ENCODE results near the gene KCNJ15. TPM values are rescaled to one million over a fixed set of nuclear protein-coding genes. Genes with fewer than 3 reads are reported as not detected.

KCNJ15 gene
- polyA plus RNA-seq, 1 donor from 2014 or later, result not detected

- H3K4me3 ChIP-seq (ENCODE audit: low read length), result no peak overlapping the region
- H3K36me3 ChIP-seq (ENCODE audit: insufficient read depth, low read length), result no peaks in the 10 kb centered on the region
- no peaks in the 10 kb centered on the region for H3K9me2 ChIP-seq (ENCODE audit: insufficient read depth, low read length)
- no peaks in the 10 kb centered on the region for H4K20me1 ChIP-seq (ENCODE audit: insufficient read depth)
- H2AFZ ChIP-seq (ENCODE audit: low read depth, low read length), result no peak overlapping the region
- TF ChIP-seq MXI1 (conservative IDR thresholded peaks at IDR 0.05; ENCODE audit: poor library complexity, severe bottlenecking) (no peak), POLR2AphosphoS5 (IDR thresholded peaks at IDR 0.05) (no peak), EZH2 (IDR thresholded peaks at IDR 0.05; ENCODE audit: borderline replicate concordance, insufficient read depth, low read length, poor library complexity, severe bottlenecking) (no peak), REST (IDR thresholded peaks at IDR 0.05; ENCODE audit: borderline replicate concordance) (no peak), CTCF (IDR thresholded peaks at IDR 0.05; ENCODE audit: poor library complexity, severe bottlenecking) (no peak), TAF1 (IDR thresholded peaks at IDR 0.05; ENCODE audit: low read depth) (no peak), RAD21 (conservative IDR thresholded peaks at IDR 0.05) (no peak), SMC3 (conservative IDR thresholded peaks at IDR 0.05; ENCODE audit: poor library complexity) (no peak), EP300 (conservative IDR thresholded peaks at IDR 0.05; ENCODE audit: poor library complexity, severe bottlenecking) (no peak)
- H3K9ac ChIP-seq (ENCODE audit: low read length), result no peak overlapping the region
- H3K9me3 ChIP-seq (ENCODE audit: low read length), result peaks cover 13% of the 10 kb centered on the region
- no peaks in the 10 kb centered on the region for H3K27me3 ChIP-seq (ENCODE audit: insufficient read depth, low read depth, low read length)
- no peak overlapping the region for H3K27ac ChIP-seq (ENCODE audit: low read length)
- no peak overlapping the region for H3K4me2 ChIP-seq (ENCODE audit: low read length)
- H3F3A ChIP-seq (ENCODE audit: insufficient read depth, low read length, poor library complexity, severe bottlenecking), result no peaks in the 10 kb centered on the region
- H3K79me2 ChIP-seq (replicated peaks; ENCODE audit: insufficient read depth, low read length), result no peaks in the 10 kb centered on the region
Observed at GRCh38 chr21:38227401-38227800, 29.4 kb upstream of the KCNJ15 start.

GRCh38 chr21:38228115-38228514 is 28.7 kb upstream of the KCNJ15 start:
- Histone ChIP-seq H3F3A (ENCODE audit: insufficient read depth, low read length, poor library complexity, severe bottlenecking) (no peaks in the 10 kb centered on the region), H3K4me2 (ENCODE audit: low read length) (no peak overlapping the region), H3K79me2 (replicated peaks; ENCODE audit: insufficient read depth, low read length) (no peaks in the 10 kb centered on the region), H3K36me3 (ENCODE audit: insufficient read depth, low read length) (no peaks in the 10 kb centered on the region), H3K9me3 (ENCODE audit: low read length) (peaks cover 13% of the 10 kb centered on the region), H3K9me2 (ENCODE audit: insufficient read depth, low read length) (no peaks in the 10 kb centered on the region), H4K20me1 (ENCODE audit: insufficient read depth) (no peaks in the 10 kb centered on the region), H3K4me3 (ENCODE audit: low read length) (no peak overlapping the region), H3K27me3 (ENCODE audit: insufficient read depth, low read depth, low read length) (no peaks in the 10 kb centered on the region), H3K27ac (ENCODE audit: low read length) (no peak overlapping the region), H3K9ac (ENCODE audit: low read length) (no peak overlapping the region), H2AFZ (ENCODE audit: low read depth, low read length) (no peak overlapping the region)
- no peak for TF ChIP-seq TAF1 (IDR thresholded peaks at IDR 0.05; ENCODE audit: low read depth)
- TF ChIP-seq POLR2AphosphoS5 (IDR thresholded peaks at IDR 0.05), result no peak
- no peak for TF ChIP-seq EZH2 (IDR thresholded peaks at IDR 0.05; ENCODE audit: borderline replicate concordance, insufficient read depth, low read length, poor library complexity, severe bottlenecking)

DNA sequence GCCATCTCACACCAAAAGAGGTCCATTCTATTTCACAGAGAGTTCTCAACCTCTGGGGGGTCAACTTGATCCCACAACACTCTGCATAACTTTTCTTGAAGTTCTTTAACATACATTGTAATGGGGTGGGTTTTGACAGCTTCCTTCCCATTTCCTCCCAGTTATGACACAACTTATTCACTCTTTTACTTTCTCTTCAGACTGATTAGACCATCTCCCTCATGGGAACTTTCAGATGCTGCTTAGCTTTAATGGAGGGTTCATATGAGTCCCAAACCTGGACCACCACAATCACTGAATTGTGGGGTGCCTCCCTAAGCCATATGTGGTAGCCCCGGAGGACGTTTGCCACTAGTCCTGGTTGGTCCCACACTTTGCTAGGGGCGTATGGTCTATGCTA is 28.3 kb upstream of the KCNJ15 start:
- Histone ChIP-seq H3K4me3 (ENCODE audit: low read length) (no peak overlapping the region), H3K27ac (ENCODE audit: low read length) (no peak overlapping the region), H2AFZ (ENCODE audit: low read depth, low read length) (no peak overlapping the region), H3K9me2 (ENCODE audit: insufficient read depth, low read length) (no peaks in the 10 kb centered on the region), H3K9ac (ENCODE audit: low read length) (no peak overlapping the region), H3K9me3 (ENCODE audit: low read length) (peaks cover 10% of the 10 kb centered on the region), H3F3A (ENCODE audit: insufficient read depth, low read length, poor library complexity, severe bottlenecking) (no peaks in the 10 kb centered on the region), H3K36me3 (ENCODE audit: insufficient read depth, low read length) (no peaks in the 10 kb centered on the region), H3K27me3 (ENCODE audit: insufficient read depth, low read depth, low read length) (no peaks in the 10 kb centered on the region), H4K20me1 (ENCODE audit: insufficient read depth) (no peaks in the 10 kb centered on the region), H3K79me2 (replicated peaks; ENCODE audit: insufficient read depth, low read length) (no peaks in the 10 kb centered on the region), H3K4me2 (ENCODE audit: low read length) (no peak overlapping the region)
- TF ChIP-seq RAD21 (conservative IDR thresholded peaks at IDR 0.05) (no peak), SMC3 (conservative IDR thresholded peaks at IDR 0.05; ENCODE audit: poor library complexity) (no peak), EZH2 (IDR thresholded peaks at IDR 0.05; ENCODE audit: borderline replicate concordance, insufficient read depth, low read length, poor library complexity, severe bottlenecking) (no peak)
